NCI-H82 treated with DMSO at 0.1 percent for 48 hours (cell line): ENCODE measurements around the gene TIMM44.
"Not testable (repeated sequence)": the region's sequence is repeated elsewhere in the genome, so short reads cannot be mapped to it uniquely, and the experiment has no call there.

ENCODE experiments used
- DNase-seq: peaks from one replicate; lab custom pipeline; 2025; ENCODE audit not compliant: unreplicated experiment; lab: John Stamatoyannopoulos, UW

The TIMM44 gene

GRCh38 chr19:7926021-7926726, 17.3 kb downstream of the TIMM44 start, which contains the start of gene CTXN1:
Gene CTXN1 (minus strand): TSS chr19:7926135. CDS start chr19:7925538, 597 bp downstream.
- DNase-seq, result no peak

GRCh38 chr19:7925171-7925851, 18.2 kb downstream of the TIMM44 start:
- DNase-seq, result peak; percentile 14

GRCh38 chr19:7924651-7925170, 18.8 kb downstream of the TIMM44 start:
- DNase-seq, result no peak

- DNase-seq, result no peak
Observed at GRCh38 chr19:7924241-7924640, 19.2 kb downstream of the TIMM44 start.

GRCh38 chr19:7923295-7924191, 19.9 kb downstream of the TIMM44 start:
- DNase-seq, result no peak

- no peak for DNase-seq
Observed at GRCh38 chr19:7922836-7923195, 20.6 kb downstream of the TIMM44 start.

- no peak for DNase-seq
Observed at GRCh38 chr19:7921967-7922835, 21.3 kb downstream of the TIMM44 start.

GRCh38 chr19:7921302-7921966, 22.0 kb downstream of the TIMM44 start:
- DNase-seq, result no peak

- peak; percentile 95 for DNase-seq
Observed at GRCh38 chr19:7920519-7921301, 22.8 kb downstream of the TIMM44 start.

- DNase-seq, result peak; percentile 72
Observed at GRCh38 chr19:7919610-7920518, 23.6 kb downstream of the TIMM44 start, which contains the start of gene SNAPC2. Gene SNAPC2 (plus strand): TSS chr19:7920338. CDS start chr19:7920367, 29 bp downstream.

GRCh38 chr19:7918615-7919421, 24.6 kb downstream of the TIMM44 start:
- DNase-seq, result no peak

GRCh38 chr19:7918062-7918614, 25.3 kb downstream of the TIMM44 start:
- not testable (repeated sequence) for DNase-seq

GRCh38 chr19:7917267-7918061, 26.0 kb downstream of the TIMM44 start:
- no peak for DNase-seq

GRCh38 chr19:7916955-7917266, 26.6 kb downstream of the TIMM44 start:
- DNase-seq, result no peak

GRCh38 chr19:7916103-7916954, 27.1 kb downstream of the TIMM44 start:
- no peak for DNase-seq
